HG02588 (cell line): ENCODE measurements around the gene ASCC1.

Experiments
- ATAC-seq: cut with Tn5 transposase; IDR thresholded peaks from one replicate; pipeline ENCODE4 v1.9.1; 2021; ENCODE audit warnings: mild to moderate bottlenecking, moderate library complexity; ENCODE audit not compliant: unreplicated experiment

ASCC1 gene

GRCh38 chr10:72086466-72087391, 129.3 kb downstream of the ASCC1 start:
- ATAC-seq, result no peak

- ATAC-seq, result no peak
These were observed 130.1 kb downstream of the ASCC1 start for GRCh38 chr10:72085864-72086465.

GRCh38 chr10:72085166-72085565, 130.9 kb downstream of the ASCC1 start:
- ATAC-seq, result no peak

- ATAC-seq, result no peak
These were observed 132.2 kb downstream of the ASCC1 start for GRCh38 chr10:72083790-72084459.

- no peak for ATAC-seq
These were observed 133.0 kb downstream of the ASCC1 start for GRCh38 chr10:72082856-72083789.

- no peak for ATAC-seq
These were observed 134.1 kb downstream of the ASCC1 start for GRCh38 chr10:72081772-72082590.

- no peak for ATAC-seq
These were observed 134.9 kb downstream of the ASCC1 start for GRCh38 chr10:72081210-72081609.

GRCh38 chr10:72080042-72080975, 135.8 kb downstream of the ASCC1 start:
- ATAC-seq, result no peak

- ATAC-seq, result no peak
These were observed 136.7 kb downstream of the ASCC1 start for GRCh38 chr10:72079356-72079755.

GRCh38 chr10:72077275-72077990, 138.6 kb downstream of the ASCC1 start:
- ATAC-seq, result no peak

GRCh38 chr10:72076756-72077155, 139.3 kb downstream of the ASCC1 start:
- ATAC-seq, result no peak

GRCh38 chr10:72075376-72076115, 140.5 kb downstream of the ASCC1 start:
- no peak for ATAC-seq

- no peak for ATAC-seq
These were observed 141.3 kb downstream of the ASCC1 start for GRCh38 chr10:72074574-72075375.

GRCh38 chr10:72073708-72074573, 142.1 kb downstream of the ASCC1 start:
- no peak for ATAC-seq

GRCh38 chr10:72072639-72073038, 143.4 kb downstream of the ASCC1 start:
- no peak for ATAC-seq

- no peak for ATAC-seq
These were observed 144.0 kb downstream of the ASCC1 start for GRCh38 chr10:72072046-72072445.
